Measurements from ENCODE around the gene SPTLC2. TPM values are rescaled to one million over a fixed set of nuclear protein-coding genes. Genes with fewer than 3 reads are reported as not detected.

SPTLC2 gene
- total and polyA plus RNA-seq, 5 donors from 2014 or later, result 8.9 to 18.1 (median 10.1) TPM

GRCh38 chr14:77570706-77571268, 45.6 kb downstream of the SPTLC2 start:
- Histone ChIP-seq H3K27ac (ENCODE audit: insufficient read depth, low read length, poor library complexity, severe bottlenecking) (no peak overlapping the region), H3K36me3 (ENCODE audit: control insufficient read depth, insufficient read depth, low read length) (peaks cover 38% of the 10 kb centered on the region), H3K9me3 (ENCODE audit: control insufficient read depth in 2 of 2, low read length in 2 of 2) (no peaks in the 10 kb centered on the region), H3K27me3 (ENCODE audit: control insufficient read depth, insufficient read depth, low read length) (no peaks in the 10 kb centered on the region), H3K4me1 (ENCODE audit: control insufficient read depth, insufficient read depth, low read length, poor library complexity, severe bottlenecking) (no peaks in the 10 kb centered on the region), H3K4me3 (ENCODE audit: low read depth, low read length) (no peak overlapping the region)
- H3K27me3 Mint-ChIP-seq, result no peaks in the 10 kb centered on the region
- peaks cover 37% of the 10 kb centered on the region for H3K36me3 Mint-ChIP-seq
- peaks cover 2 to 16% (median 5%) of the 10 kb centered on the region in 4 donors for H3K4me1 Mint-ChIP-seq
- ATAC-seq (ENCODE audit: low read depth in 2 of 2) (no peak), DNase-seq (no peak)
- H3K27ac Mint-ChIP-seq, result peak overlapping the region; percentile 60 to 87 (median 81)
- H3K9me3 Mint-ChIP-seq, result peaks cover 0 to 3% (median 0%) of the 10 kb centered on the region in 7 donors
- H3K4me3 Mint-ChIP-seq, result no peak overlapping the region

GRCh38 chr14:77565994-77566305, 50.5 kb downstream of the SPTLC2 start:
- Histone ChIP-seq H3K27ac (ENCODE audit: insufficient read depth, low read length, poor library complexity, severe bottlenecking) (no peak overlapping the region), H3K36me3 (ENCODE audit: control insufficient read depth, insufficient read depth, low read length) (peaks cover 28% of the 10 kb centered on the region), H3K27me3 (ENCODE audit: control insufficient read depth, insufficient read depth, low read length) (no peaks in the 10 kb centered on the region), H3K4me3 (ENCODE audit: low read depth, low read length) (no peak overlapping the region), H3K9me3 (ENCODE audit: control insufficient read depth in 2 of 2, low read length in 2 of 2) (no peaks in the 10 kb centered on the region), H3K4me1 (ENCODE audit: control insufficient read depth, insufficient read depth, low read length, poor library complexity, severe bottlenecking) (no peaks in the 10 kb centered on the region)
- H3K4me1 Mint-ChIP-seq, result peaks cover 5 to 21% (median 8%) of the 10 kb centered on the region in 4 donors
- no peaks in the 10 kb centered on the region for H3K9me3 Mint-ChIP-seq
- peak overlapping the region in 1 of 3 donors; percentile 42 for H3K27ac Mint-ChIP-seq
- DNase-seq, result no peak
- H3K4me3 Mint-ChIP-seq, result no peak overlapping the region
- H3K36me3 Mint-ChIP-seq, result peaks cover 40% of the 10 kb centered on the region
- no peaks in the 10 kb centered on the region for H3K27me3 Mint-ChIP-seq
- no peak for ATAC-seq (ENCODE audit: low read depth in 2 of 2)

- Mint-ChIP-seq H3K27ac (no peak overlapping the region), H3K27me3 (no peaks in the 10 kb centered on the region), H3K9me3 (no peaks in the 10 kb centered on the region), H3K4me1 (peaks cover 2 to 21% (median 6%) of the 10 kb centered on the region in 4 donors), H3K36me3 (peaks cover 46% of the 10 kb centered on the region), H3K4me3 (no peak overlapping the region)
- no peaks in the 10 kb centered on the region for H3K27me3 ChIP-seq (ENCODE audit: control insufficient read depth, insufficient read depth, low read length)
- H3K9me3 ChIP-seq (ENCODE audit: control insufficient read depth in 2 of 2, low read length in 2 of 2), result no peaks in the 10 kb centered on the region
- H3K36me3 ChIP-seq (ENCODE audit: control insufficient read depth, insufficient read depth, low read length), result peaks cover 27% of the 10 kb centered on the region
- ATAC-seq (ENCODE audit: low read depth in 2 of 2) (no peak), DNase-seq (peak in 1 of 3 donors; percentile 9)
- H3K27ac ChIP-seq (ENCODE audit: insufficient read depth, low read length, poor library complexity, severe bottlenecking), result no peak overlapping the region
- no peak overlapping the region for H3K4me3 ChIP-seq (ENCODE audit: low read depth, low read length)
- H3K4me1 ChIP-seq (ENCODE audit: control insufficient read depth, insufficient read depth, low read length, poor library complexity, severe bottlenecking), result no peaks in the 10 kb centered on the region
These were observed 51.0 kb downstream of the SPTLC2 start for GRCh38 chr14:77565289-77565993.

- Mint-ChIP-seq H3K4me1 (peaks cover 0 to 21% (median 6%) of the 10 kb centered on the region in 4 donors), H3K9me3 (no peaks in the 10 kb centered on the region), H3K36me3 (peaks cover 37% of the 10 kb centered on the region), H3K27me3 (no peaks in the 10 kb centered on the region), H3K27ac (peak overlapping the region in 1 of 3 donors; percentile 18), H3K4me3 (no peak overlapping the region)
- no peak for ATAC-seq (ENCODE audit: low read depth in 2 of 2)
- Histone ChIP-seq H3K36me3 (ENCODE audit: control insufficient read depth, insufficient read depth, low read length) (peaks cover 21% of the 10 kb centered on the region), H3K27me3 (ENCODE audit: control insufficient read depth, insufficient read depth, low read length) (no peaks in the 10 kb centered on the region), H3K4me1 (ENCODE audit: control insufficient read depth, insufficient read depth, low read length, poor library complexity, severe bottlenecking) (no peaks in the 10 kb centered on the region), H3K9me3 (ENCODE audit: control insufficient read depth in 2 of 2, low read length in 2 of 2) (no peaks in the 10 kb centered on the region), H3K27ac (ENCODE audit: insufficient read depth, low read length, poor library complexity, severe bottlenecking) (no peak overlapping the region), H3K4me3 (ENCODE audit: low read depth, low read length) (no peak overlapping the region)
- no peak for DNase-seq
These were observed 53.8 kb downstream of the SPTLC2 start for GRCh38 chr14:77562681-77563080.

DNA sequence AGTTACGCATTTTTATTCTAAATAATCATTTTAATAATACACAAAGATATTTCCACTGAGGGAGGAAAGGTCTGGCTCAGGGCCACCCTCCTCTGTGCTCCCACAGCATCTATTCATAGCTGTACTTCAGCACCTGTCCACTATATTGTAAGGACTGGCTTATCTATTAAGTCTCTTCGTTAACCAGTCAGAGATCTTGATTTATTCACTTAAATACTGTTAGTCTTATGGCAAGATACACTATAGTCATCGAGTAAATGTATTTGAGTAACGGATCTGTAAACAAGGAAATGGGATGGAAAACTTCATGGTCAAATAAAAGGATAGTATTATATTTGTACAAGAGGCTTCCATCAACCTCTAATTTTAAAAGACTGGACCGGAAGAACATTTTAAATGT, 54.6 kb downstream of the SPTLC2 start:
- DNase-seq, result no peak
- H3K27me3 Mint-ChIP-seq, result no peaks in the 10 kb centered on the region
- H3K27me3 ChIP-seq (ENCODE audit: control insufficient read depth, insufficient read depth, low read length), result no peaks in the 10 kb centered on the region
- no peak overlapping the region for H3K27ac Mint-ChIP-seq
- H3K4me3 ChIP-seq (ENCODE audit: low read depth, low read length), result no peak overlapping the region
- no peaks in the 10 kb centered on the region for H3K9me3 ChIP-seq (ENCODE audit: control insufficient read depth in 2 of 2, low read length in 2 of 2)
- H3K9me3 Mint-ChIP-seq, result no peaks in the 10 kb centered on the region
- H3K4me1 Mint-ChIP-seq, result peaks cover 0 to 18% (median 5%) of the 10 kb centered on the region in 4 donors
- H3K4me3 Mint-ChIP-seq, result peak overlapping the region in 1 of 4 donors; percentile 43
- peaks cover 37% of the 10 kb centered on the region for H3K36me3 Mint-ChIP-seq
- H3K4me1 ChIP-seq (ENCODE audit: control insufficient read depth, insufficient read depth, low read length, poor library complexity, severe bottlenecking), result no peaks in the 10 kb centered on the region
- no peak overlapping the region for H3K27ac ChIP-seq (ENCODE audit: insufficient read depth, low read length, poor library complexity, severe bottlenecking)
- ATAC-seq (ENCODE audit: low read depth in 2 of 2), result no peak
- peaks cover 27% of the 10 kb centered on the region for H3K36me3 ChIP-seq (ENCODE audit: control insufficient read depth, insufficient read depth, low read length)

GRCh38 chr14:77559381-77559780, 57.1 kb downstream of the SPTLC2 start:
- H3K4me1 Mint-ChIP-seq, result peaks cover 2 to 15% (median 6%) of the 10 kb centered on the region in 4 donors
- no peak for ATAC-seq (ENCODE audit: low read depth in 2 of 2)

GRCh38 chr14:77557391-77557790, 59.0 kb downstream of the SPTLC2 start:
- H3K9me3 Mint-ChIP-seq, result no peaks in the 10 kb centered on the region
- Histone ChIP-seq H3K27me3 (ENCODE audit: control insufficient read depth, insufficient read depth, low read length) (no peaks in the 10 kb centered on the region), H3K36me3 (ENCODE audit: control insufficient read depth, insufficient read depth, low read length) (peaks cover 46% of the 10 kb centered on the region), H3K4me3 (ENCODE audit: low read depth, low read length) (no peak overlapping the region), H3K4me1 (ENCODE audit: control insufficient read depth, insufficient read depth, low read length, poor library complexity, severe bottlenecking) (no peaks in the 10 kb centered on the region), H3K27ac (ENCODE audit: insufficient read depth, low read length, poor library complexity, severe bottlenecking) (no peak overlapping the region), H3K9me3 (ENCODE audit: control insufficient read depth in 2 of 2, low read length in 2 of 2) (no peaks in the 10 kb centered on the region)
- H3K4me1 Mint-ChIP-seq, result peaks cover 2 to 16% (median 11%) of the 10 kb centered on the region in 4 donors
- no peaks in the 10 kb centered on the region for H3K27me3 Mint-ChIP-seq
- ATAC-seq (ENCODE audit: low read depth in 2 of 2) (no peak), DNase-seq (no peak)
- no peak overlapping the region for H3K4me3 Mint-ChIP-seq
- H3K27ac Mint-ChIP-seq, result no peak overlapping the region
- H3K36me3 Mint-ChIP-seq, result peaks cover 46% of the 10 kb centered on the region

More at GRCh38 chr14:77559381-77559780, 57.1 kb downstream of the SPTLC2 start:
- Histone ChIP-seq H3K27me3 (ENCODE audit: control insufficient read depth, insufficient read depth, low read length) (no peaks in the 10 kb centered on the region), H3K4me1 (ENCODE audit: control insufficient read depth, insufficient read depth, low read length, poor library complexity, severe bottlenecking) (no peaks in the 10 kb centered on the region), H3K27ac (ENCODE audit: insufficient read depth, low read length, poor library complexity, severe bottlenecking) (no peak overlapping the region), H3K4me3 (ENCODE audit: low read depth, low read length) (no peak overlapping the region), H3K9me3 (ENCODE audit: control insufficient read depth in 2 of 2, low read length in 2 of 2) (no peaks in the 10 kb centered on the region), H3K36me3 (ENCODE audit: control insufficient read depth, insufficient read depth, low read length) (peaks cover 46% of the 10 kb centered on the region)
- no peak for DNase-seq
- Mint-ChIP-seq H3K27me3 (no peaks in the 10 kb centered on the region), H3K9me3 (no peaks in the 10 kb centered on the region), H3K36me3 (peaks cover 49% of the 10 kb centered on the region), H3K27ac (no peak overlapping the region), H3K4me3 (no peak overlapping the region)

GRCh38 chr14:77556946-77557345, 59.5 kb downstream of the SPTLC2 start:
- H3K4me3 Mint-ChIP-seq, result peak overlapping the region in 1 of 4 donors; percentile 8

More at GRCh38 chr14:77556946-77557345, 59.5 kb downstream of the SPTLC2 start:
- Mint-ChIP-seq H3K27me3 (no peaks in the 10 kb centered on the region), H3K4me1 (peaks cover 2 to 16% (median 10%) of the 10 kb centered on the region in 4 donors), H3K36me3 (peaks cover 46% of the 10 kb centered on the region), H3K27ac (no peak overlapping the region), H3K9me3 (no peaks in the 10 kb centered on the region)
- Histone ChIP-seq H3K4me3 (ENCODE audit: low read depth, low read length) (no peak overlapping the region), H3K36me3 (ENCODE audit: control insufficient read depth, insufficient read depth, low read length) (peaks cover 48% of the 10 kb centered on the region), H3K27me3 (ENCODE audit: control insufficient read depth, insufficient read depth, low read length) (no peaks in the 10 kb centered on the region), H3K27ac (ENCODE audit: insufficient read depth, low read length, poor library complexity, severe bottlenecking) (no peak overlapping the region), H3K4me1 (ENCODE audit: control insufficient read depth, insufficient read depth, low read length, poor library complexity, severe bottlenecking) (no peaks in the 10 kb centered on the region), H3K9me3 (ENCODE audit: control insufficient read depth in 2 of 2, low read length in 2 of 2) (no peaks in the 10 kb centered on the region)
- ATAC-seq (ENCODE audit: low read depth in 2 of 2), result no peak
- DNase-seq, result no peak

All from CD4-positive, CD25-positive, alpha-beta regulatory T cell (primary cell).